Skeletal muscle satellite cell (primary cell): ENCODE measurements around the gene CAPN9. TPM values are rescaled to one million over a fixed set of nuclear protein-coding genes. Genes with fewer than 3 reads are reported as not detected.
"Not testable (repeated sequence)": the region's sequence is repeated elsewhere in the genome, so short reads cannot be mapped to it uniquely, and the experiment has no call there.

ENCODE experiments used
- H3K27me3 ChIP-seq: 2 replicates; pipeline ENCODE4 v1.7.0; 2013; ENCODE audit warnings: low read length; ENCODE audit not compliant: control insufficient read depth, insufficient read depth
- H3K36me3 ChIP-seq: 2 replicates; pipeline ENCODE4 v1.7.0; 2013; ENCODE audit warnings: mild to moderate bottlenecking, control low read depth, low read length; ENCODE audit not compliant: insufficient read depth
- H3K4me1 ChIP-seq: 2 replicates; pipeline ENCODE4 v1.7.0; 2013; ENCODE audit warnings: low read length; ENCODE audit not compliant: control insufficient read depth, insufficient read depth
- H3K4me2 ChIP-seq: 2 replicates; pipeline ENCODE4 v1.7.0; 2013; ENCODE audit warnings: mild to moderate bottlenecking, low read length
- H3K4me3 ChIP-seq: 2 replicates; pipeline ENCODE4 v1.7.0; 2013; ENCODE audit warnings: low read length
- H3K9ac ChIP-seq: 2 replicates; pipeline ENCODE4 v1.7.0; 2013; ENCODE audit warnings: mild to moderate bottlenecking, low read depth, low read length, moderate library complexity
- H3K9me3 ChIP-seq: replicated peaks from 2 replicates; pipeline ENCODE4 v1.7.0; 2013; ENCODE audit warnings: mild to moderate bottlenecking, control low read depth, low read length
- total RNA-seq: library from RNA; depleted of rRNA; stranded (reverse); fragments of >200 nt; gene quantifications from 2 replicates; pipeline ENCODE4 v1.2.3, GENCODE V29; 2012; rRNA removed

The CAPN9 gene
- not detected in 2 replicates for total RNA-seq

- Histone ChIP-seq H3K36me3 (no peaks in the 10 kb centered on the region), H3K9ac (no peak within 1 kb of the TSS), H3K4me1 (peaks cover 10% of the 10 kb centered on the region), H3K9me3 (no peaks in the 10 kb centered on the region), H3K4me2 (no peak within 1 kb of the TSS), H3K27me3 (peaks cover 14% of the 10 kb centered on the region), H3K4me3 (no peak within 1 kb of the TSS)
Observed at GRCh38 chr1:230747127-230747730, at the start of gene CAPN9. Gene CAPN9, plus strand, starts transcription at chr1:230747388. Its CDS starts 109 bp downstream, at chr1:230747497.

- peaks cover under 1% of the 10 kb centered on the region for H3K27me3 ChIP-seq
- no peak overlapping the region for H3K4me3 ChIP-seq
- no peaks in the 10 kb centered on the region for H3K9me3 ChIP-seq
- H3K9ac ChIP-seq: no peak overlapping the region
- no peak overlapping the region for H3K4me2 ChIP-seq
- peaks cover 9% of the 10 kb centered on the region for H3K36me3 ChIP-seq
- H3K4me1 ChIP-seq: no peaks in the 10 kb centered on the region
Observed at GRCh38 chr1:230698130-230698529, 49.1 kb upstream of the CAPN9 start.

- H3K4me3 ChIP-seq, H3K9ac ChIP-seq: not testable (repeated sequence)
Observed at GRCh38 chr1:230698964-230699363, 48.2 kb upstream of the CAPN9 start.

GRCh38 chr1:230699716-230700115 is 47.5 kb upstream of the CAPN9 start:
- Histone ChIP-seq H3K36me3 (no peaks in the 10 kb centered on the region), H3K9me3 (no peaks in the 10 kb centered on the region), H3K9ac (no peak overlapping the region), H3K27me3 (peaks cover 8% of the 10 kb centered on the region), H3K4me1 (no peaks in the 10 kb centered on the region), H3K4me2 (no peak overlapping the region), H3K4me3 (no peak overlapping the region)

More at GRCh38 chr1:230698964-230699363, 48.2 kb upstream of the CAPN9 start:
- not testable (repeated sequence) for H3K27me3 ChIP-seq, H3K36me3 ChIP-seq, H3K9me3 ChIP-seq, H3K4me2 ChIP-seq, H3K4me1 ChIP-seq

GRCh38 chr1:230700132-230700531 is 47.1 kb upstream of the CAPN9 start:
- H3K27me3 ChIP-seq: peaks cover 8% of the 10 kb centered on the region
- no peaks in the 10 kb centered on the region for H3K36me3 ChIP-seq
- no peaks in the 10 kb centered on the region for H3K4me1 ChIP-seq
- H3K4me3 ChIP-seq: no peak overlapping the region
- H3K9me3 ChIP-seq: no peaks in the 10 kb centered on the region
- H3K4me2 ChIP-seq: no peak overlapping the region
- no peak overlapping the region for H3K9ac ChIP-seq

GRCh38 chr1:230701434-230701833 is 45.8 kb upstream of the CAPN9 start:
- H3K36me3 ChIP-seq: no peaks in the 10 kb centered on the region
- no peak overlapping the region for H3K9ac ChIP-seq
- no peaks in the 10 kb centered on the region for H3K9me3 ChIP-seq
- no peaks in the 10 kb centered on the region for H3K4me1 ChIP-seq
- no peak overlapping the region for H3K4me3 ChIP-seq
- peaks cover 8% of the 10 kb centered on the region for H3K27me3 ChIP-seq
- no peak overlapping the region for H3K4me2 ChIP-seq

GRCh38 chr1:230701895-230702768 is 45.1 kb upstream of the CAPN9 start:
- Histone ChIP-seq H3K4me3 (no peak overlapping the region), H3K9ac (no peak overlapping the region), H3K4me1 (no peaks in the 10 kb centered on the region), H3K4me2 (no peak overlapping the region), H3K9me3 (no peaks in the 10 kb centered on the region), H3K36me3 (no peaks in the 10 kb centered on the region), H3K27me3 (peaks cover 8% of the 10 kb centered on the region)

GRCh38 chr1:230702934-230703678 is 44.1 kb upstream of the CAPN9 start:
- Histone ChIP-seq H3K4me3 (no peak overlapping the region), H3K9ac (no peak overlapping the region), H3K4me2 (no peak overlapping the region), H3K4me1 (no peaks in the 10 kb centered on the region), H3K9me3 (no peaks in the 10 kb centered on the region), H3K27me3 (peaks cover 8% of the 10 kb centered on the region), H3K36me3 (no peaks in the 10 kb centered on the region)

GRCh38 chr1:230703679-230704385 is 43.4 kb upstream of the CAPN9 start:
- Histone ChIP-seq H3K4me2 (no peak overlapping the region), H3K27me3 (peaks cover 8% of the 10 kb centered on the region), H3K9ac (no peak overlapping the region), H3K4me3 (no peak overlapping the region), H3K36me3 (no peaks in the 10 kb centered on the region), H3K4me1 (no peaks in the 10 kb centered on the region), H3K9me3 (no peaks in the 10 kb centered on the region)

- no peak overlapping the region for H3K9ac ChIP-seq
- H3K9me3 ChIP-seq: no peaks in the 10 kb centered on the region
- H3K36me3 ChIP-seq: no peaks in the 10 kb centered on the region
- peaks cover 8% of the 10 kb centered on the region for H3K27me3 ChIP-seq
- H3K4me2 ChIP-seq: no peak overlapping the region
- H3K4me1 ChIP-seq: no peaks in the 10 kb centered on the region
- H3K4me3 ChIP-seq: no peak overlapping the region
Observed at GRCh38 chr1:230704830-230705229, 42.4 kb upstream of the CAPN9 start.
